GM23248 (cell line): ENCODE measurements around the gene SHB. TPM values are rescaled to one million over a fixed set of nuclear protein-coding genes. Genes with fewer than 3 reads are reported as not detected.

ENCODE experiments used
- DNase-seq: peaks from one replicate; pipeline ENCODE4 v3.0.0-alpha.2; 2015
- H2AFZ ChIP-seq: fragments of 200-600 bp; sonication (generic); 2 replicates; pipeline ENCODE4 v1.6.1; 2016; ENCODE audit warnings: antibody characterized with exemption
- H3F3A ChIP-seq: fragments of 200-600 bp; sonication (generic); 2 replicates; pipeline ENCODE4 v1.6.1; 2016; ENCODE audit warnings: mild to moderate bottlenecking, antibody characterized with exemption, mixed run types; ENCODE audit not compliant: insufficient read depth
- H3K27ac ChIP-seq: fragments of 200-600 bp; sonication (generic); 2 replicates; pipeline ENCODE4 v1.5.1; 2016; ENCODE audit warnings: mild to moderate bottlenecking
- H3K27me3 ChIP-seq: fragments of 200-600 bp; sonication (generic); replicated peaks from 2 replicates; pipeline ENCODE4 v1.6.1; 2016; ENCODE audit warnings: mild to moderate bottlenecking; ENCODE audit not compliant: insufficient read depth
- H3K36me3 ChIP-seq: fragments of 200-600 bp; sonication (generic); 2 replicates; pipeline ENCODE4 v1.6.1; 2016; ENCODE audit warnings: low read depth, mild to moderate bottlenecking
- H3K4me1 ChIP-seq: fragments of 200-600 bp; sonication (generic); 2 replicates; pipeline ENCODE4 v1.6.1; 2016; ENCODE audit warnings: mild to moderate bottlenecking; ENCODE audit not compliant: insufficient read depth
- H3K4me2 ChIP-seq: fragments of 200-600 bp; sonication (generic); one replicate; pipeline ENCODE4 v1.6.1; 2016; ENCODE audit warnings: mild to moderate bottlenecking; ENCODE audit not compliant: unreplicated experiment
- H3K4me3 ChIP-seq: fragments of 200-600 bp; sonication (generic); 2 replicates; pipeline ENCODE4 v1.5.1; 2016; ENCODE audit warnings: mild to moderate bottlenecking
- H3K79me2 ChIP-seq: fragments of 200-600 bp; sonication (generic); 2 replicates; pipeline ENCODE4 v1.6.1; 2016; ENCODE audit warnings: mild to moderate bottlenecking; ENCODE audit not compliant: insufficient read depth
- H3K9ac ChIP-seq: fragments of 200-600 bp; sonication (generic); 2 replicates; pipeline ENCODE4 v1.6.1; 2016; ENCODE audit warnings: mild to moderate bottlenecking
- H3K9me2 ChIP-seq: fragments of 200-600 bp; sonication (generic); 2 replicates; pipeline ENCODE4 v1.6.1; 2016; ENCODE audit warnings: mixed run types, mild to moderate bottlenecking, moderate library complexity; ENCODE audit not compliant: insufficient read depth
- H3K9me3 ChIP-seq: fragments of 200-600 bp; sonication (generic); one replicate; pipeline ENCODE4 v1.6.1; 2017; ENCODE audit warnings: low read depth
- H4K20me1 ChIP-seq: fragments of 200-600 bp; sonication (generic); 2 replicates; pipeline ENCODE4 v1.6.0; 2016; ENCODE audit not compliant: insufficient read depth
- EZH2 ChIP-seq: fragments of 200-600 bp; sonication (generic); IDR thresholded peaks from 2 replicates; pipeline ENCODE4 v1.6.1; 2018; ENCODE audit warnings: antibody characterized with exemption, mild to moderate bottlenecking; ENCODE audit not compliant: insufficient read depth, poor library complexity, severe bottlenecking
- EZH2phosphoT487 ChIP-seq: fragments of 200-600 bp; sonication (generic); IDR thresholded peaks from 2 replicates; pipeline ENCODE4 v1.6.1; 2018; ENCODE audit warnings: antibody characterized with exemption, moderate library complexity, mild to moderate bottlenecking, low read depth; ENCODE audit not compliant: insufficient read depth
- WGBS, 2 experiments: methylation state at CpG; one replicate each; pipeline ENCODE4 v1.1.6; 2015 to 2017; ENCODE audit warnings: low lambda C conversion rate in 2 of 2, low coverage in 1 of 2; ENCODE audit errors: missing lambda C conversion rate in 2 of 2; 5-methylcytosine and 5-hydroxymethylcytosine counted together
- in situ Hi-C: fragments of 300-500 bp; cut with MboI; formaldehyde crosslinking; loops from 2 replicates; pipeline ENCODE4 v1.15.0; 2020
- polyA plus RNA-seq: library from polyadenylated mRNA; unstranded; fragments of >200 nt; fragmentation: Nextera tagmentation; extraction: Ambion mirVana; gene quantifications from 2 replicates; pipeline ENCODE4 v1.2.1, GENCODE V29; 2016
- total RNA-seq: library from RNA; depleted of rRNA; stranded (reverse); fragments of >200 nt; shearing (Covaris generic); gene quantifications from 2 replicates; pipeline ENCODE4 v1.2.3, GENCODE V29; 2014; rRNA removed

Gene SHB, protein sequence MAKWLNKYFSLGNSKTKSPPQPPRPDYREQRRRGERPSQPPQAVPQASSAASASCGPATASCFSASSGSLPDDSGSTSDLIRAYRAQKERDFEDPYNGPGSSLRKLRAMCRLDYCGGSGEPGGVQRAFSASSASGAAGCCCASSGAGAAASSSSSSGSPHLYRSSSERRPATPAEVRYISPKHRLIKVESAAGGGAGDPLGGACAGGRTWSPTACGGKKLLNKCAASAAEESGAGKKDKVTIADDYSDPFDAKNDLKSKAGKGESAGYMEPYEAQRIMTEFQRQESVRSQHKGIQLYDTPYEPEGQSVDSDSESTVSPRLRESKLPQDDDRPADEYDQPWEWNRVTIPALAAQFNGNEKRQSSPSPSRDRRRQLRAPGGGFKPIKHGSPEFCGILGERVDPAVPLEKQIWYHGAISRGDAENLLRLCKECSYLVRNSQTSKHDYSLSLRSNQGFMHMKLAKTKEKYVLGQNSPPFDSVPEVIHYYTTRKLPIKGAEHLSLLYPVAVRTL
- total RNA-seq = 9.9 and 11.1 TPM in 2 replicates
- 3.9 and 4.4 TPM in 2 replicates for polyA plus RNA-seq

GRCh38 chr9:38068701-38069628 is at the start of gene SHB:
Gene SHB (minus strand): TSS chr9:38069227. CDS start chr9:38068645, 582 bp downstream.
- Histone ChIP-seq H3K9ac (peak within 1 kb of the TSS; percentile 95), H4K20me1 (no peaks in the 10 kb centered on the region), H3K27ac (peak within 1 kb of the TSS; percentile 77), H3K4me3 (peak within 1 kb of the TSS; percentile 99), H3K4me1 (peaks cover 15% of the 10 kb centered on the region), H3F3A (peaks cover 19% of the 10 kb centered on the region), H2AFZ (peak within 1 kb of the TSS; percentile 95), H3K9me2 (no peaks in the 10 kb centered on the region), H3K27me3 (no peaks in the 10 kb centered on the region), H3K4me2 (peak within 1 kb of the TSS; percentile 90), H3K79me2 (peaks cover 45% of the 10 kb centered on the region), H3K36me3 (no peaks in the 10 kb centered on the region), H3K9me3 (no peaks in the 10 kb centered on the region)
- in situ Hi-C loops = no loop called here
- TF ChIP-seq EZH2phosphoT487 (no peak), EZH2 (no peak)
- WGBS, 2 experiments = 1 to 2% methylated on average over 42 to 94 of the region's 134 CpGs
- peak; percentile 87 for DNase-seq

- H3K79me2 ChIP-seq = no peaks in the 10 kb centered on the region
- TF ChIP-seq EZH2phosphoT487 (no peak), EZH2 (no peak)
- H3K27ac ChIP-seq = no peak overlapping the region
- peaks cover 11% of the 10 kb centered on the region; the same call in 1 of the 2 replicates for H3K27me3 ChIP-seq
- no peak for DNase-seq
- 44 to 45% methylated on average over 5 of the region's 5 CpGs for WGBS, 2 experiments
- H3F3A ChIP-seq = no peaks in the 10 kb centered on the region
- no peaks in the 10 kb centered on the region for H3K9me2 ChIP-seq
- no peaks in the 10 kb centered on the region for H3K36me3 ChIP-seq
- in situ Hi-C loops = no loop called here
- H3K4me1 ChIP-seq = no peaks in the 10 kb centered on the region
- no peak overlapping the region for H3K4me3 ChIP-seq
- no peaks in the 10 kb centered on the region for H3K9me3 ChIP-seq
- H2AFZ ChIP-seq = no peak overlapping the region
- no peaks in the 10 kb centered on the region for H4K20me1 ChIP-seq
- no peak overlapping the region for H3K4me2 ChIP-seq
- H3K9ac ChIP-seq = no peak overlapping the region
Observed at GRCh38 chr9:38117651-38118050, 48.6 kb upstream of the SHB start.

- Histone ChIP-seq H3K27ac (no peak overlapping the region), H3K4me3 (no peak overlapping the region), H4K20me1 (no peaks in the 10 kb centered on the region), H3K9ac (no peak overlapping the region), H2AFZ (no peak overlapping the region), H3K36me3 (no peaks in the 10 kb centered on the region), H3K9me2 (no peaks in the 10 kb centered on the region), H3K4me1 (no peaks in the 10 kb centered on the region), H3K9me3 (no peaks in the 10 kb centered on the region), H3K27me3 (peaks cover 16% of the 10 kb centered on the region; the same call in 1 of the 2 replicates), H3K4me2 (no peak overlapping the region), H3F3A (no peaks in the 10 kb centered on the region), H3K79me2 (no peaks in the 10 kb centered on the region)
- TF ChIP-seq EZH2 = no peak
- no peak for TF ChIP-seq EZH2phosphoT487
- no peak for DNase-seq
- in situ Hi-C loops = no loop called here
Observed at GRCh38 chr9:38114905-38115304, 45.9 kb upstream of the SHB start.

DNA sequence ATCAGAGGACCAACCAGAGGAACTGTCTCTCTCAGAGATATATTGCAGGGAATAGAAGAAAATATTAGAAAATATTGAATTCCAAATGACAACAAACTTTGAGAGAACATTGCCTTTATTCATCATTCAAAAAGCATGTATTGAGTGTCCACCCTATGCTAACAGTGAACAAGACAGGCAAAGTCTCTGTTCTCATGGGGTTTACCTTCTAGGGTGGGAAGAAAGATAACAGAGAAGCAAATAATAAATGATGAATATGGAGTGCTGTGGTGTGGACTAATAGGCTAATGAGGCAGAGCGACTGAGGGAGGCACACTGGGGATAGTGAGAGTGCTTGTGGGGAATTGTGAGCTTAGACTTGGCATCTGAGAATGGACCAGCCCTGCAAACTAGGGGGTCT is 43.4 kb upstream of the SHB start:
- Histone ChIP-seq H3K4me2 (no peak overlapping the region), H3K4me1 (no peaks in the 10 kb centered on the region), H3K79me2 (no peaks in the 10 kb centered on the region), H3K27me3 (peaks cover 21% of the 10 kb centered on the region; the same call in 1 of the 2 replicates), H3K36me3 (no peaks in the 10 kb centered on the region), H3K9me2 (no peaks in the 10 kb centered on the region), H3K27ac (no peak overlapping the region), H3F3A (no peaks in the 10 kb centered on the region), H4K20me1 (no peaks in the 10 kb centered on the region), H2AFZ (no peak overlapping the region), H3K9me3 (no peaks in the 10 kb centered on the region), H3K9ac (no peak overlapping the region), H3K4me3 (no peak overlapping the region)
- DNase-seq = no peak
- no peak for TF ChIP-seq EZH2
- TF ChIP-seq EZH2phosphoT487 = no peak
- in situ Hi-C loops = no loop called here
- WGBS, 2 experiments = 91 to 95% methylated on average over 1 of the region's 1 CpG
